ENCODE results near the gene MYL12A.

GRCh38 chr18:3219631-3220335 is 27.8 kb upstream of the MYL12A start, which contains the start of gene MYOM1:
- TF ChIP-seq REST (IDR thresholded peaks at IDR 0.05; ENCODE audit: insufficient read depth in 1 of 2, low read depth in 2 of 2, low read length in 2 of 2) (no peak), POLR2AphosphoS5 (IDR thresholded peaks at IDR 0.05; ENCODE audit: low read depth, low read length) (no peak), SIN3A (IDR thresholded peaks at IDR 0.05; ENCODE audit: borderline replicate concordance, insufficient read depth, low read length) (no peak), TAF1 (IDR thresholded peaks at IDR 0.05; ENCODE audit: borderline replicate concordance, insufficient read depth, low read length) (no peak)
